Measurements from ENCODE around the gene SMPD3. TPM values are rescaled to one million over a fixed set of nuclear protein-coding genes. Genes with fewer than 3 reads are reported as not detected.

The SMPD3 gene
- total RNA-seq, 1 experiment from 2014 or later, result 0.70 TPM

GRCh38 chr16:68380676-68381362, 67.5 kb downstream of the SMPD3 start:
- H3K23ac ChIP-seq (ENCODE audit: insufficient read length, low read depth, low read length), result no peak overlapping the region
- H3K18ac ChIP-seq (ENCODE audit: insufficient read length, low read depth, low read length), result no peak overlapping the region
- no peak overlapping the region for H3K4me2 ChIP-seq (ENCODE audit: insufficient read depth, insufficient read length, low read length)
- H2BK20ac ChIP-seq (ENCODE audit: low read depth, low read length, poor library complexity, severe bottlenecking), result no peak overlapping the region
- no peak overlapping the region for H2AFZ ChIP-seq (ENCODE audit: low read length)
- no peak overlapping the region for H2AK5ac ChIP-seq (ENCODE audit: insufficient read length, low read length)
- no peaks in the 10 kb centered on the region for H3K79me1 ChIP-seq (ENCODE audit: insufficient read depth, low read depth, low read length, poor library complexity, severe bottlenecking)
- H3K14ac ChIP-seq (ENCODE audit: insufficient read depth, low read length), result no peak overlapping the region
- DNase-seq, result no peak
- no peak overlapping the region for H2BK15ac ChIP-seq (ENCODE audit: low read depth, low read length)
- H3K27ac Mint-ChIP-seq, result no peak overlapping the region; a peak in 1 of 7 replicates
- H4K91ac ChIP-seq (ENCODE audit: insufficient read length, low read depth, low read length), result no peak overlapping the region
- H3K79me2 ChIP-seq (ENCODE audit: insufficient read depth, low read length), result no peaks in the 10 kb centered on the region
- H3T11ph ChIP-seq (ENCODE audit: low read length), result no peak overlapping the region
- no peak overlapping the region for H4K8ac ChIP-seq (replicated peaks; ENCODE audit: insufficient read length, low read depth, low read length)
- H3K36me3 Mint-ChIP-seq (ENCODE audit: insufficient read depth in 1 of 3, low read depth in 3 of 3), result no peaks in the 10 kb centered on the region; a peak in 1 of 7 replicates
- no peak for TF ChIP-seq CTCF (conservative IDR thresholded peaks at IDR 0.05)
- H4K20me1 ChIP-seq (ENCODE audit: control insufficient read depth, insufficient read depth, insufficient read length), result no peaks in the 10 kb centered on the region
- no peak overlapping the region for H3K4me3 Mint-ChIP-seq
- H2BK5ac ChIP-seq (ENCODE audit: insufficient read length, low read length), result no peak overlapping the region
- peaks cover 35 to 39% of the 10 kb centered on the region in 2 experiments for H3K4me1 Mint-ChIP-seq
- H3K23me2 ChIP-seq (ENCODE audit: insufficient read length, low read depth, low read length, poor library complexity, severe bottlenecking), result no peaks in the 10 kb centered on the region
- no peak overlapping the region for H3K9ac ChIP-seq (ENCODE audit: extremely low read depth, insufficient read length, low read length)
- H3K4ac ChIP-seq (ENCODE audit: low read depth, low read length), result no peak overlapping the region
- no peak overlapping the region for H3K27ac ChIP-seq (ENCODE audit: insufficient read length, low read depth, low read length)
- H3K9me3 ChIP-seq (ENCODE audit: control insufficient read depth, low read depth, low read length), result no peaks in the 10 kb centered on the region
- H4K5ac ChIP-seq (ENCODE audit: insufficient read length, low read depth, low read length), result no peak overlapping the region
- no CpG with 5 or more reads among the region's 10 CpGs for WGBS (ENCODE audit: extremely low coverage, insufficient read length, low lambda C conversion rate)
- H3K27me3 Mint-ChIP-seq (ENCODE audit: low read depth), result peaks cover 9% of the 10 kb centered on the region; the same call in 1 of the 2 replicates
- H2BK120ac ChIP-seq (ENCODE audit: low read depth, low read length, poor library complexity, severe bottlenecking), result no peak overlapping the region
- H3K9me3 Mint-ChIP-seq, result no peaks in the 10 kb centered on the region; a peak in 1 of 5 replicates
- H2BK12ac ChIP-seq (ENCODE audit: insufficient read length, low read depth, low read length), result no peak overlapping the region
- H3K27me3 ChIP-seq (ENCODE audit: insufficient read depth, low read length), result no peaks in the 10 kb centered on the region
- H3K56ac ChIP-seq (ENCODE audit: insufficient read length, low read depth, low read length), result no peak overlapping the region
- H3K4me1 ChIP-seq (ENCODE audit: insufficient read depth, low read length), result peaks cover 11% of the 10 kb centered on the region; the same call in 1 of the 2 replicates
